ENCODE data around the gene FGF10. TPM values are rescaled to one million over a fixed set of nuclear protein-coding genes. Genes with fewer than 3 reads are reported as not detected.

Gene FGF10
- total RNA-seq, 1 experiment from 2014 or later: not detected

DNA sequence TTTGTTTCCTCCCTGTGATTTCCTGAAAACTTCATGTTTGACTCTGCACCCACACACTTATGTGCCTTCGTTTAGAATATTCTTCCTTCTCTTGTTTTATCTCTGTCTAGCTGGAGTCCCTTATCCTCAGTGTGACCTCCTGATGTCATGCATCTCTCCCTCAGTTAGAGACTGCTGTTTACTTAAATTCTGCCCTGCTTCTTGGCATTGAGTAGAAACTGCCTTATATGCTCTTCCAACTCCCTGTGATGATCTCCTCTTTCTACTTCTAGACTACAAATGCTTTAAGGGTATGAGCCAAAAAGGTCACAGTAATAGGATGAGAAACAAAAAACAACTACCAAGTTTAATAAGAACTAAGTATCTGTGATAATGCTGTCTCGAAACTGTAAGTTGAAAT is 12.2 kb downstream of the FGF10 start:
- no peak overlapping the region for H3K4me2 ChIP-seq (ENCODE audit: low read length)
- H3F3A ChIP-seq (ENCODE audit: low read length, unreplicated experiment): no peaks in the 10 kb centered on the region
- H3K27ac ChIP-seq (ENCODE audit: low read length): no peak overlapping the region
- H3K9ac ChIP-seq (ENCODE audit: low read length): no peak overlapping the region
- no peak for TF ChIP-seq EZH2phosphoT487 (IDR thresholded peaks at IDR 0.05; ENCODE audit: borderline replicate concordance, low read length)
- no peak for TF ChIP-seq EZH2 (IDR thresholded peaks at IDR 0.05; ENCODE audit: low read length, unreplicated experiment)
- TF ChIP-seq, protein P1, sequence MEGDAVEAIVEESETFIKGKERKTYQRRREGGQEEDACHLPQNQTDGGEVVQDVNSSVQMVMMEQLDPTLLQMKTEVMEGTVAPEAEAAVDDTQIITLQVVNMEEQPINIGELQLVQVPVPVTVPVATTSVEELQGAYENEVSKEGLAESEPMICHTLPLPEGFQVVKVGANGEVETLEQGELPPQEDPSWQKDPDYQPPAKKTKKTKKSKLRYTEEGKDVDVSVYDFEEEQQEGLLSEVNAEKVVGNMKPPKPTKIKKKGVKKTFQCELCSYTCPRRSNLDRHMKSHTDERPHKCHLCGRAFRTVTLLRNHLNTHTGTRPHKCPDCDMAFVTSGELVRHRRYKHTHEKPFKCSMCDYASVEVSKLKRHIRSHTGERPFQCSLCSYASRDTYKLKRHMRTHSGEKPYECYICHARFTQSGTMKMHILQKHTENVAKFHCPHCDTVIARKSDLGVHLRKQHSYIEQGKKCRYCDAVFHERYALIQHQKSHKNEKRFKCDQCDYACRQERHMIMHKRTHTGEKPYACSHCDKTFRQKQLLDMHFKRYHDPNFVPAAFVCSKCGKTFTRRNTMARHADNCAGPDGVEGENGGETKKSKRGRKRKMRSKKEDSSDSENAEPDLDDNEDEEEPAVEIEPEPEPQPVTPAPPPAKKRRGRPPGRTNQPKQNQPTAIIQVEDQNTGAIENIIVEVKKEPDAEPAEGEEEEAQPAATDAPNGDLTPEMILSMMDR (conservative IDR thresholded peaks at IDR 0.05; ENCODE audit: low read depth, low read length): no peak
- no peak for DNase-seq
- no peaks in the 10 kb centered on the region; the same call in 1 of the 2 replicates for H3K9me3 ChIP-seq (ENCODE audit: low read length)
- H3K79me2 ChIP-seq (ENCODE audit: low read length): no peaks in the 10 kb centered on the region
- peaks cover 12% of the 10 kb centered on the region for H3K27me3 ChIP-seq (ENCODE audit: low read length)
- no peak overlapping the region for H2AFZ ChIP-seq (ENCODE audit: low read length)
- no peaks in the 10 kb centered on the region for H3K4me1 ChIP-seq (ENCODE audit: insufficient read depth, low read length)
- ChIA-PET CTCF (no interaction called here), POLR2A (ENCODE audit: unreplicated experiment) (no interaction called here)
- no peaks in the 10 kb centered on the region for H4K20me1 ChIP-seq (ENCODE audit: low read length)
- H3K4me3 ChIP-seq (ENCODE audit: low read length): no peak overlapping the region
- ATAC-seq: no peak
- BruUV-seq (replicated peaks): no TSS peak
- intact Hi-C loops (cut with micrococcal nuclease): no loop called here
- H3K9me2 ChIP-seq (replicated peaks; ENCODE audit: low read length): no peaks in the 10 kb centered on the region
- H3K36me3 ChIP-seq (ENCODE audit: low read depth, low read length): no peaks in the 10 kb centered on the region

DNA sequence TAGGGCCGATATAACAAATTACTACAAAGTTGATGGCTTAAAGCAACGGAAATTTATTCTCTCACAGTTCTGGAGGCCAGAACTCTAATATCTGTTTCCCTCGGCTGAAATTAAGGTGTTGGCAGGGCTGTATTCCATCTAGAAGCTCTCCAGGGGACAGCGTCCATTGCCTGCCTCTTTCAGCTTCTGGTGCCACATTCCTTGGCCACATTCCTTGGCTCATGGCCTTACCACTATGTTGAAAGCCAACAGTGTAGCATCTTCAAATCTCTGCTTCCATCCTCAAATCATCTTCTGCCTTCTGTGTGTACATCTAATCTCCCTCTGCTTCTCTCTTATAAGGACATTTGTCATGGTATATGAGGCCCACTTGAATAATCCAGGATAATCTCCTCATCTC is 17.2 kb downstream of the FGF10 start:
- no peaks in the 10 kb centered on the region for H3K4me1 ChIP-seq (ENCODE audit: insufficient read depth, low read length)
- ChIA-PET CTCF (no interaction called here), POLR2A (ENCODE audit: unreplicated experiment) (no interaction called here)
- H3K9me3 ChIP-seq (ENCODE audit: low read length): no peaks in the 10 kb centered on the region; the same call in 1 of the 2 replicates
- no peaks in the 10 kb centered on the region for H4K20me1 ChIP-seq (ENCODE audit: low read length)
- H3K27me3 ChIP-seq (ENCODE audit: low read length): peaks cover 20% of the 10 kb centered on the region
- no peaks in the 10 kb centered on the region for H3F3A ChIP-seq (ENCODE audit: low read length, unreplicated experiment)
- intact Hi-C loops (cut with micrococcal nuclease): no loop called here
- H3K27ac ChIP-seq (ENCODE audit: low read length): no peak overlapping the region
- no peak overlapping the region for H2AFZ ChIP-seq (ENCODE audit: low read length)
- TF ChIP-seq EZH2phosphoT487 (IDR thresholded peaks at IDR 0.05; ENCODE audit: borderline replicate concordance, low read length) (no peak), EZH2 (IDR thresholded peaks at IDR 0.05; ENCODE audit: low read length, unreplicated experiment) (no peak)
- TF ChIP-seq, protein P1 (conservative IDR thresholded peaks at IDR 0.05; ENCODE audit: low read depth, low read length): no peak
- no peaks in the 10 kb centered on the region for H3K79me2 ChIP-seq (ENCODE audit: low read length)
- H3K9ac ChIP-seq (ENCODE audit: low read length): no peak overlapping the region
- H3K4me2 ChIP-seq (ENCODE audit: low read length): no peak overlapping the region
- no peak overlapping the region for H3K4me3 ChIP-seq (ENCODE audit: low read length)
- no peaks in the 10 kb centered on the region for H3K36me3 ChIP-seq (ENCODE audit: low read depth, low read length)
- no peak for ATAC-seq
- no peaks in the 10 kb centered on the region for H3K9me2 ChIP-seq (replicated peaks; ENCODE audit: low read length)
- DNase-seq: no peak
- no TSS peak for BruUV-seq (replicated peaks)

DNA sequence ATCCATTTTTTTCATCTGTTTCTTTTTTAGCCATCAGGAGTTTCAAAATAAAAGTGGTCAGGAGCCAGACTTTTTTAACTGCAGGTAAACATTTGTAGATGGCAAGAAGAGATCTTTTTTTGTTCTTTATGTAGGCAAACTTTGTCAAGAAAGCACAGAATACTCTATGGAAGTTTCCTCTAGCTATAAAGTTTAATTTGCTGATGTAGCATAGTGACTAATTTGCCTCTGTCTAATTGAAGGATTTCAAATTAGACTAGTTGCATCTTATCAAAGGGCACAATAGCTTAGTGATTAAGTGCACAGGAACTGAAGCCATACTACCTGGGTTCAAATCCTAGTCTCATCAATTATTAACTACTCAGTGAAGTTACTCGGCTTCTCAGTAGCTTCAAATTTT is 22.0 kb downstream of the FGF10 start:
- no TSS peak for BruUV-seq (replicated peaks)
- intact Hi-C loops (cut with micrococcal nuclease): no loop called here
- no peaks in the 10 kb centered on the region for H3K36me3 ChIP-seq (ENCODE audit: low read depth, low read length)
- H3K79me2 ChIP-seq (ENCODE audit: low read length): no peaks in the 10 kb centered on the region
- DNase-seq: no peak
- TF ChIP-seq EZH2 (IDR thresholded peaks at IDR 0.05; ENCODE audit: low read length, unreplicated experiment): no peak
- TF ChIP-seq, protein P1 (conservative IDR thresholded peaks at IDR 0.05; ENCODE audit: low read depth, low read length): no peak
- no peak for TF ChIP-seq EZH2phosphoT487 (IDR thresholded peaks at IDR 0.05; ENCODE audit: borderline replicate concordance, low read length)
- no peak overlapping the region for H2AFZ ChIP-seq (ENCODE audit: low read length)
- H3K9me2 ChIP-seq (replicated peaks; ENCODE audit: low read length): no peaks in the 10 kb centered on the region
- H3K9me3 ChIP-seq (ENCODE audit: low read length): no peaks in the 10 kb centered on the region
- ChIA-PET POLR2A (ENCODE audit: unreplicated experiment) (no interaction called here), CTCF (no interaction called here)
- H3K27ac ChIP-seq (ENCODE audit: low read length): no peak overlapping the region
- H3F3A ChIP-seq (ENCODE audit: low read length, unreplicated experiment): no peaks in the 10 kb centered on the region
- H3K9ac ChIP-seq (ENCODE audit: low read length): no peak overlapping the region
- no peak overlapping the region for H3K4me2 ChIP-seq (ENCODE audit: low read length)
- no peaks in the 10 kb centered on the region for H3K4me1 ChIP-seq (ENCODE audit: insufficient read depth, low read length)
- no peak for ATAC-seq
- H4K20me1 ChIP-seq (ENCODE audit: low read length): no peaks in the 10 kb centered on the region
- H3K27me3 ChIP-seq (ENCODE audit: low read length): peaks cover 20% of the 10 kb centered on the region
- no peak overlapping the region for H3K4me3 ChIP-seq (ENCODE audit: low read length)

Measured in PC-3 (cell line).